HCT116 (cell line): ENCODE measurements around the gene VPS26B.
A peak's percentile ranks its signal among the peaks of the same experiment; 100 is the strongest.

Experiments used
- ATF3 ChIP-seq: IDR thresholded peaks from 2 replicates; pipeline ENCODE4 v1.6.1; 2012
- CEBPB ChIP-seq: IDR thresholded peaks from 2 replicates; pipeline ENCODE4 v1.6.1; 2012; ENCODE audit warnings: low read depth
- EZH2 ChIP-seq: fragments of 200-600 bp; sonication (generic); IDR thresholded peaks from 2 replicates; pipeline ENCODE4 v1.6.1; 2017; ENCODE audit warnings: antibody characterized with exemption, mixed run types
- EZH2phosphoT487 ChIP-seq: fragments of 200-600 bp; IDR thresholded peaks from 2 replicates; pipeline ENCODE4 v1.6.1; 2018; ENCODE audit warnings: antibody characterized with exemption, borderline replicate concordance
- JUND ChIP-seq: IDR thresholded peaks from 2 replicates; pipeline ENCODE4 v1.6.1; 2012
- POLR2AphosphoS5 ChIP-seq: IDR thresholded peaks from 2 replicates; pipeline ENCODE4 v1.6.1; 2011; ENCODE audit warnings: mild to moderate bottlenecking, low read depth, low read length, moderate library complexity
- SIN3A ChIP-seq: IDR thresholded peaks from 2 replicates; pipeline ENCODE4 v1.6.1; 2012; ENCODE audit warnings: low read depth
- TCF7L2 ChIP-seq: IDR thresholded peaks from 2 replicates; pipeline ENCODE4 v1.7.0; 2011; ENCODE audit warnings: borderline replicate concordance, inconsistent platforms; ENCODE audit not compliant: insufficient read depth, insufficient read length; ENCODE audit errors: extremely low read depth
- ZNF274 ChIP-seq: fragments of 200-500 bp; sonication (Bioruptor generic); IDR thresholded peaks from 2 replicates; pipeline ENCODE4 v1.6.1; 2014; ENCODE audit warnings: mild to moderate bottlenecking, low read depth, low read length, inconsistent platforms
- TF ChIP-seq, protein P1 (sequence below), 3 experiments: fragments of 200-600 bp in 1 of 3; sonication (generic) in 1 of 3; IDR thresholded peaks in 2 of 3; conservative IDR thresholded peaks in 1 of 3; 2 replicates each; pipeline ENCODE4 v1.5.1; 2012 to 2017; ENCODE audit warnings: low read depth in 2 of 3, low read length in 2 of 3, antibody characterized with exemption in 1 of 3, borderline replicate concordance in 1 of 3, control low read depth in 1 of 3, mild to moderate bottlenecking in 1 of 3, mixed read lengths in 1 of 3, mixed run types in 1 of 3, moderate library complexity in 1 of 3; ENCODE audit not compliant: insufficient read depth in 1 of 3
- TF ChIP-seq, protein P2 (sequence below): IDR thresholded peaks from 2 replicates; pipeline ENCODE4 v1.6.1; 2012

DNA sequence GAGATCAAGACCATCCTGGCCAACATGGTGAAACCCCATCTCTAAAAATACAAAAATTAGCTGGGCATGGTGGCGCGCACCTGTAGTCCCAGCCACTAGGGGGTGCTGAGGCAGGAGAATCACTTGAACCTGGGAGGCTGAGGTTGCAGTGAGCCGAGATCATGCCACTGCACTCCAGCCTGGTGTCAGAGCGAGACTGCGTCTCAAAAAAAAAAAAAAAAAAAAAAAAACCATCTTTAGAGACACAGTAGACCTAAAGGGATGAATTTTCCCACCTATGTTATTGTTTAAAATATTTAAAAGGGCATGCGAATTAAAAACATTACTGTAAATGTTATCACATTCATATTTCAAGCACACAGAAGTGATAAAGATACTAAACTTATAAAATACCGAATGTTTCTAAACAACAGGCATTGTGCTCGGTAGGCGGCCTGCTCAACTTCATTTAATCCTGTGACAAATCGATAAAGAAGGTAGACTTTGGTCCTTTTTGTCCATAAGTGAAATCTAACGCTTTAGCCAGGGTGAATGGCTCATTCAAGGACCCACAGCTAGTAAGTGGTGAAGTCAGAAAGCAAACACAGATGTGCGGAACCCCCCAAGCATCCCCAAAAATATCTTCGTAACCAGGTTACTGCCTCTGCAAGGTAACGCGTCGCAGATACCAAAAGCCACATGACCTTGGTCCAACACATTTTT is 16.8 kb upstream of the VPS26B start:
- no peak for TF ChIP-seq EZH2
- no peak for TF ChIP-seq EZH2phosphoT487
- TF ChIP-seq, protein P1, sequence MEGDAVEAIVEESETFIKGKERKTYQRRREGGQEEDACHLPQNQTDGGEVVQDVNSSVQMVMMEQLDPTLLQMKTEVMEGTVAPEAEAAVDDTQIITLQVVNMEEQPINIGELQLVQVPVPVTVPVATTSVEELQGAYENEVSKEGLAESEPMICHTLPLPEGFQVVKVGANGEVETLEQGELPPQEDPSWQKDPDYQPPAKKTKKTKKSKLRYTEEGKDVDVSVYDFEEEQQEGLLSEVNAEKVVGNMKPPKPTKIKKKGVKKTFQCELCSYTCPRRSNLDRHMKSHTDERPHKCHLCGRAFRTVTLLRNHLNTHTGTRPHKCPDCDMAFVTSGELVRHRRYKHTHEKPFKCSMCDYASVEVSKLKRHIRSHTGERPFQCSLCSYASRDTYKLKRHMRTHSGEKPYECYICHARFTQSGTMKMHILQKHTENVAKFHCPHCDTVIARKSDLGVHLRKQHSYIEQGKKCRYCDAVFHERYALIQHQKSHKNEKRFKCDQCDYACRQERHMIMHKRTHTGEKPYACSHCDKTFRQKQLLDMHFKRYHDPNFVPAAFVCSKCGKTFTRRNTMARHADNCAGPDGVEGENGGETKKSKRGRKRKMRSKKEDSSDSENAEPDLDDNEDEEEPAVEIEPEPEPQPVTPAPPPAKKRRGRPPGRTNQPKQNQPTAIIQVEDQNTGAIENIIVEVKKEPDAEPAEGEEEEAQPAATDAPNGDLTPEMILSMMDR (IDR thresholded peaks at IDR 0.05 in 2 of 3, conservative IDR thresholded peaks at IDR 0.05 in 1 of 3; ENCODE audit: borderline replicate concordance in 1 of 3, insufficient read depth in 1 of 3, low read depth in 2 of 3, low read length in 2 of 3), result peak; percentile 24 to 62 (median 59); a peak in 5 of 6 replicates
- no peak for TF ChIP-seq ZNF274
- TF ChIP-seq POLR2AphosphoS5, result no peak
- TF ChIP-seq CEBPB, result no peak
- no peak for TF ChIP-seq ATF3
- no peak for TF ChIP-seq SIN3A
- no peak for TF ChIP-seq TCF7L2
- TF ChIP-seq, protein P2, sequence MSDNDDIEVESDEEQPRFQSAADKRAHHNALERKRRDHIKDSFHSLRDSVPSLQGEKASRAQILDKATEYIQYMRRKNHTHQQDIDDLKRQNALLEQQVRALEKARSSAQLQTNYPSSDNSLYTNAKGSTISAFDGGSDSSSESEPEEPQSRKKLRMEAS, result no peak
- no peak for TF ChIP-seq JUND
